CD4-positive, alpha-beta T cell treated with Interleukin-4 for 4 hours (primary cell): Measurements from ENCODE around the gene RGL2.
"Not testable (repeated sequence)": the region's sequence is repeated elsewhere in the genome, so short reads cannot be mapped to it uniquely, and the experiment has no call there.

Experiments
- DNase-seq: peaks from one replicate; pipeline ENCODE4 v3.0.0-alpha.2; 2020

RGL2 gene

DNA sequence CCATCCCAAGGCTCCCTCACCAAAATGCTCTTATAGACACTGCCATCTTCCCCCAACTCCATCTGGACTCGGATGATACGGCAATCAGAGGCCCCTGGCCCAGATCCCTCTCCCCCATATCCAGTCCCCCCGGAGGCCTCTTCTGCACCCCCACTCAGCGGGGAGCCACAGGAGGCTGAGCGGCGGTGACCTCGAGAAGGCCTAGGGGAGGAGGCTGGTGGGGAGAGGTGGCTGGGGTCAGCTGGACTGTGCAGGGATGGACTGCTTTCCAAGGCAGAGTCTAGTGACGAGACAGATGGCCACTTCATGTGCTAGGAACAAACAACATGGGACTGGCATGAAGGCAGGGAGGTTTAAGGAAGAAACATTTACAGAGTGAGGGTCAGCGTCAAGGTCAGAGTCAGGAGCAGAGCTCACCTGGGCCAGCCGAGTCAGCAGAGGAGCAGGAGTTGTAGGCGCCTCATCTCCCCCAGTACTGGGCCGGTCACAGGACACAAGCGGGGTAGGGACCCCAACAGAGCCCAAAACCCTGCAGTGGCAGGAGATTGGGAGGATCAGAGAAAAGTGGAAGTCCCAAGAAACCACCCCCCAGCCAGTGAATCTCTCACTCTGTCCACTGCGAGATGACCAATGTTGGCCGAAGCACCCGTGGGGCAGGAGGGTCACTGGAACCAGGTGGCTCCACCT lies 5.6 kb downstream of the RGL2 start:
- no peak for DNase-seq

DNA sequence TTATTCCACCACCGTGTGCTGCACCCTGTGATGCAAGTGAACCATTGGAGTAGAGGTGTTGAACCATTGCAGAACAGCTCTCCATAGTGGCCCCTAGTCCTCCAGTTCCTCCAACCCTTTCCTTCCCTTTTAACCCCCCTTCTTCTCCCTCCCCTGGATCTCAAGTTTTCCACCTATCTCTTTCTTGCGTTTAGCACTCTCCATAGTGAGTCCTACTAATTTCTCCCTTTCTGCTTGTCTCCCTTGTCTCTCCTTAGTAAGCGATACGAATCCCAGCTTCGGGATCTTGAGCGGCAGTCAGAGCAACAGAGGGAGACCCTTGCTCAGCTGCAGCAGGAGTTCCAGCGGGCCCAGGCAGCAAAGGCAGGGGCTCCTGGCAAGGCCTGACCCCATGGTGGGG lies 8.3 kb downstream of the RGL2 start:
- no peak for DNase-seq

DNA sequence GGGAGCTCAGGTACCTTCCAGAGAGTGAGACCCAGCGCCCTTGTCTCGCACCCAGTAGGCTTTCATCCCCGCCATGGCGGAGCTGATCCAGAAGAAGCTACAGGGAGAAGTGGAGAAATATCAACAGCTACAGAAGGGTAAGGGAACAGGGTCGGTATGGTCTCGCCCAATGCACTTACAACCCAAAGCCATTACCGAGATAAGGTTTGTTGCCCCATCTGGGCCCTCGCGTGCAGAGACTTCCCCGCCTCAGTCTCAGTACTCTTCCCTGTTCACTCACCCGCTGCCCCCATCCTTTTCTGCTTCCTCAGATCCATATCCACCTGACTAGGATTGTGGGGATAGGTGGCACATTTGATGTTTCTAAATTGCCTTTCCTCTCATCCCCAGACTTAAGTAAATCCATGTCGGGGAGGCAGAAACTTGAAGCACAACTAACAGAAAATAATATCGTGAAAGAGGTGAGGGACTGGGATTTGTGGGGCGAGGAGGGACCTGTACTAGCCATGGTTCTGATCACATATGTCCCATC lies 8.9 kb downstream of the RGL2 start:
- DNase-seq = no peak

DNA sequence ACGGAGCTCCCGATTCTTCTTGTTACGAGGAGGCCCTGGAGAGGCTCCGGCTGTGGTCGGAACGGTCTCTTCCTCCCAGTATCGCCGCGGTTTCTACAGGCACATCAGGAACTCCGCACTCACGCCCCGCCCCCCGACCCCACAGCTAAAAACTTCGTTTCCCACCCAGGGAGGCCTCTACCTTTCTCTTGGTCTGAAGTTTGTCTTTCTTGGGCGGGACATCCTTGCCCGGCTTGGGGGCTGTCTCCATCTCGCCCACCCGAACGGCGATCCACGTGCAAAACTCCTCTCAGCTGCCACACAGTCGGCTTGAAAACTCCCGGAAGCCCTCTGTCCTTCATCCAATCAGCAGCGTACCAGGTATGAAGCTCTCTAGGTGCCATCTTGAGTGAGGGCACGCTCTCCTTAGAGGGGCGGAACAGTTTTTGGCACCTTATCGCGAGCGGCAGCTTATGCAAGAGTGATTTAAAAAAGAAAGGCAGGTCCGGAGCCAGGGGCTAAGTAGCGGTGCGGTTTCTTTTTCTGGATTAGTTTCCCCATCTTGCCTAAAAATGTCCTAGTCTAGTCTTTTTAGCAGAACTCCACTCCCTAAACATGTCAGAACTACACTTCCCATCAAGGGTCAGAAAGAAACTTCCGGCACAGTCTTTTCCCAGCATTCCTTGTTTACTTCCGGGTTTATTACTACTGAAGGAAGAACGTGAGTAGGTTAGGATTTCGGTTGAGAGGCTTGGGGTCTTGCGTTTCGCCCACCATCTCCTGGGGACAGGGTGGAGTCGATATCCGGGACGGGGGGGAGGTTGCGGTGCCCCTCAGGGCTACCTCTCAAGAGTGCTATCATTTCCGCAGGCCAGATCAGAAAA lies 9.6 kb downstream of the RGL2 start, which contains the start of the genes PFDN6 and WDR46:
Gene PFDN6, plus strand, starts transcription at position 681 of the 863 bp plus-strand sequence. CDS start 256 bp downstream, outside the sequence.
Gene WDR46, minus strand, starts transcription at position 319 of the 863 bp plus-strand sequence. Its CDS starts 69 bp downstream, at position 250.
- peak; percentile 87 for DNase-seq

DNA sequence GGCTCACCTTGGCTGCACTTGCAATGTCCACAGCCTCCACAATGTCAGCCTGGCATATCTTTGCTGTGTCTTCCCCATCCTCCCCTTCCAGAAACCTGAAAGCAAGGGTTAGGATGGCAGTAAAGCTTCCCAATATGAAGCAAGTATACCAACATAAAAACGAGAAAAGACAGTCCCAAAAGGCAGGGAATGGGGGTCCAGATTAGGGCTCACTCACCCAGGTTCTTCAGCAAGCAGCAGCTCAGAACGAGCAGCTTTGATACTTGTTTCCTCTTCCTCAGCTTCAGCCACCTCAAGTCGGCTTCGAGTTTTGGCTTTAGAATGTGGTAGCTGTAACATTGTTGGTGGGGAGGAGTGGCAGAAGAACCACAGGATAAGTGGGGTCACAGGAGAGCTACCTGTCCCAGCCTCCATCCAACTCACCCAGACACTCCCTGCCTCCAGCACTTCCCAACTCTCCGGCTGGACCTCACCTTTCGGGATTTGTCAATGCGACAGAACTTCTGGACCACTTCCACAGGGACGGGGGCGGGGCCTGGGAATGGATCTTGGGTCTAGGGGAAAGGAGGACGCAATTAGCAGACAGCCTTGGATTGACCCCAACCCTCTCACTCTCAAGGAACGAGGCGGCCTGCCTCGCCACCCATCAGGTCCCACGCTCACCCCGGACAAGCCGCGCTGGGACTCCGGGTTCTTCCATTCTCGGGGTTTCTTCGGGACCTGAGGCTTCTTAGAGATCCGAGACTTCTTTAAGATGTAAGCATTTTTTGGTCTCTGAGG lies 10.4 kb downstream of the RGL2 start:
- DNase-seq = no peak

DNA sequence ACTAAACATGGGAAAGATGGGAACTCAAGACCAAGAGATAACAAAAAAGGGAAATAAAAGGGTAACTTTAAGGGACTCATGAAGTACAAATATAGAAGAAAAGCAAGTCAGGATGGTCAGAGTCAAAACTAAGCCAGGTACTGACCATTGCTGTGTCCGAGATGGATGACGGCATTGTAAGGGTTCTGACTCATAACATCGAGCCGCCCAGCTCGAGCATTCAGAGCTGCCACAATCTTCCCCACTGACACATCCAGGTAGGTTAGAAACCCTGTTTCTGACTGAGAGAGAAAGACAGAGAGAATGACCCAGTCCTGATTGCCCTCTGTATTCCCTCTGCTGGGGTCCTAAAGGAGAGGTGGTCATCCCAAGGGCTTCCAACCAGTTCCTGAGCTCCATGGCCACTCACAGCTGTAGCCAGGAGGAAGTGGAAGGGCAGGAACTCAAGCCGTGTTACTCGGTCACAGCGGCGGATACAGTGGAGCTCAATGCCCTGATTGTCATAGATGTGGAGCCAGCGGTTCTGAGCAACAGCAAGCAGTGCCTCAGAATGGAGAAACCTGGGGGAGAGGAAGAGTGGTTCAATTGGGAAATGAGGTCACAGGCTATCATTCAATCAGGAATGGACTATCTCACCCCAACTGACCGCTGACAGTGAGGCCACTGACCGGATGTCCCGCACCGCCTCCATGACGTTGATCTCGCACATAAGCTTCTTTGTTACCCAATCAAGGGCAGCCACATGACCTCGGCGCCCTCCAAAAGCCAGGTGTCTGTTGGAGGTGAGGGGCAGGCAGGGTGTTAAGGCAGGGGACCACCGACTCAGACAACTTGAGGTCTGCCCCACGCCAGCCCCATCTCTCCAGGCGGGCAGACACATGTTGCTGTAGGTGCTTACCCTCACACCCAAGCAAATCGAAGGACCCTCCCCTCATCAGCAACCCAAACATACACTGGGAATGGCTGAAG lies 11.5 kb downstream of the RGL2 start:
- DNase-seq = no peak

DNA sequence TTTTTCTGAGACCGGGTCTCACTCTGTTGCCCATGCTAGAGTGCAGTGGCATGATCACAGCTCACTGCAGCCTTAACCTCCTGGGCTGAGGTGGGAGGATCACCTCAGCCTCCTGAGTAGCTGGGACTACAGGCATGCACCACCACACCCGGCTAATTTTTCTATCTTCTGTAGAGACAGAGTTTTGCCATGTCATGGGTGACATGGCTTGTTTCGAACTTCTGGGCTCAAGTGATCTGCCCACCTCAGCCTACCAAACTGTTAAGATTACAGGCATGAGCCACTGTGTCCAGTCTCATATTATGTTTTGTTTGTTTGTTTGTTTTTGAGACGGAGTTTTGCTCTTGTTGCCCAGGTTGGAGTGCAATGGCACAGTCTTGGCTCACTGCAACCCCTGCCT lies 13.5 kb downstream of the RGL2 start:
- not testable (repeated sequence) for DNase-seq

DNA sequence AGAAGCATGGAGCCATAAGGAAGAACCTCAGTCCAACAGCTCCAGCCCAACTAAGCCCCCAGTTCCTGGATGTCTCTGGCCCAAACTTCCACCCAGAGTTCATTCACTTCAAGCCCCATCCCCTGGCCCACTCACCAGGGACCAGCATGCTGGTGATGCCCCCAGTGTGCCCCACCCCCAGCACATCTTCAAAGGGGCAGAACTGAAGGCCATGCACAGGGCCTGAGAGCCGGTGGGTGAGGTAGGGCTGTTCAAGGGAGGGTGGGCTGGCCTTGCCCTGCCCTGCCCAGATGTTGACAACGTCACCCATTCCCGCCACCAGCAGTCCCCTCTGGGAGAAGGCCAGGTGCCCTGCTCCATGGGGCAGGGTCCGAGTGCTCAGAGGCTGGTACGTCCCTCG lies 18.2 kb downstream of the RGL2 start:
- DNase-seq = no peak

DNA sequence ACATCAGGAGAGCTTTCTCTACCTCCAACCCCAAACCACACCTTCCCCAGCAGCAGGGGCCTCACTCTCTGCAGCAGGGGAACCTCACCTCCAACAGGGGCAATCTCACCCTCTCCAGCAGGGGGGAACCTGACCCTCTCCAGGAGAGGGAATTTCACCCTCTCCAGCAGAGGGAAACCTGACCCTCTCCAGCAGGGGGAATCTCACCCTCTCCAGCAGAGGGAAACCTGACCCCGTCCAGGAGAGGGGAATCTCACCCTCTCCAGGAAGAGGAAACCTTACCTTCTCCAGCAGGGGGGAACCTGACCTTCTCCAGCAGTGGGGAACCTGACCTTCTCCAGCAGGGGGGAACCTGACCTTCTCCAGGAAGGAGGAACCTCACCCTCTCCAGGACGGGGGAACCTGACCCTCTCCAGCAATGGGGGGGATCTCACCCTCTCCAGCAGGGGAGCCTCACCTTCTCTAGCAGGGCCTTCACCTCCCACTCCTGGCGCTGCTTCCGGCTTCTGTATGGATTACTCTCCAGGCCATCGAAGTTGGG lies 18.7 kb downstream of the RGL2 start:
- no peak for DNase-seq

DNA sequence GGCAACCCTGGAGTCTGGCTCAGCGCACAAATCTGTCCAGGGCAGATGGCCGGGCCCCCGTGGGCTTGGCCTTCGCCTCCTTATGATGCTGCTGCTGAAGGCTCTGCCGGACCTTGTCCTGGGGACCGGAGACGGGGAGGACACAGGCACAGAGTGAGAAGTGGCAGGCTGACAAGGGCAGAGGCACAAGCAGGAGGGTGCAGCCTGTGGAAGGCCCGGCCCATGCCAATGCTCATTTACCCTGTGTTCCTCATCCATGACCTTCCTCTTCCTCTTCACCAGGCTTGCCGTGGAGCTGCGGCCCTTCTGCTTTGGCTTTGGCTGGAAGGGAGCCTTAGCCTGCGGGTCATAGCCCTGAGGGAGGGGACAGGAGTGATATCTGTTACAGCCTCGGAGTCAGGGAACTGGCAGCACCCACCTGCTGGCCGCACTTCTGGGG lies 19.5 kb downstream of the RGL2 start:
- no peak for DNase-seq

DNA sequence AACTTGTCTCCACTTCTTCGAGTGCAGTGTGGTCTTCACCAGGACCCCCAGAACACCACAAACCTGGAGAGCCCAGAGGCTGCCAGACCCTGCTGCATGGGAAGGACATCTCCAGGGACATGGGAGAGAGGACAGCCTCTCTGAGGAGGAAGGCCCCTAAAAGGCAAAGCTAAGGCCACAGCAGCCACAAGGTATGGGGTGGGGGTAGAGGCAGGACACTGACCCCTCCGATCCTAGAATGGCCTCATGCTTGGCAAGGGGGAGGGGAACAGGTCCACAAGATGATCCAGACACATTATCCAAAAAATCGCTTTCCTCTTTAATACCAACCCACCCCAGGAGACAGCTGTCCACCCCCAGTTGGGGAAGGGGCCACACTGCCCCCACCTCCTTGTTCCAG lies 19.9 kb downstream of the RGL2 start:
- DNase-seq = no peak

DNA sequence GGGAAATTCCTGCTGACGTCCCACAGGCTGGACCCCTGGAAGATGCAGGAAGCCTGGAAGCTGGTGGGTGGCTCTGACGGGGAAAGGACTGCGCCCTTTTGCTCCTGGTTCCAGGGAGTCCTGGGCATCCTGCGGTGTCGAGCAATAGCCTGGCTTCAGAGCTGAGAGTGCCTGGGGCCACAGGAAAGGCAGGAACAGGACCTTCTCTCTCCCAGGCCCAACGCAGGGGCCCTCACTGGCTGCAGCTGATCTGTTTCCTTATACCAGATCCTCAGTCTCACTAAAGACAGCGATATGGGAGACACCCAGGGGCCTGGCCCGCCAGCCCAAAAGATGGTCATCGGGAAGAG lies 20.4 kb downstream of the RGL2 start:
- no peak for DNase-seq

DNA sequence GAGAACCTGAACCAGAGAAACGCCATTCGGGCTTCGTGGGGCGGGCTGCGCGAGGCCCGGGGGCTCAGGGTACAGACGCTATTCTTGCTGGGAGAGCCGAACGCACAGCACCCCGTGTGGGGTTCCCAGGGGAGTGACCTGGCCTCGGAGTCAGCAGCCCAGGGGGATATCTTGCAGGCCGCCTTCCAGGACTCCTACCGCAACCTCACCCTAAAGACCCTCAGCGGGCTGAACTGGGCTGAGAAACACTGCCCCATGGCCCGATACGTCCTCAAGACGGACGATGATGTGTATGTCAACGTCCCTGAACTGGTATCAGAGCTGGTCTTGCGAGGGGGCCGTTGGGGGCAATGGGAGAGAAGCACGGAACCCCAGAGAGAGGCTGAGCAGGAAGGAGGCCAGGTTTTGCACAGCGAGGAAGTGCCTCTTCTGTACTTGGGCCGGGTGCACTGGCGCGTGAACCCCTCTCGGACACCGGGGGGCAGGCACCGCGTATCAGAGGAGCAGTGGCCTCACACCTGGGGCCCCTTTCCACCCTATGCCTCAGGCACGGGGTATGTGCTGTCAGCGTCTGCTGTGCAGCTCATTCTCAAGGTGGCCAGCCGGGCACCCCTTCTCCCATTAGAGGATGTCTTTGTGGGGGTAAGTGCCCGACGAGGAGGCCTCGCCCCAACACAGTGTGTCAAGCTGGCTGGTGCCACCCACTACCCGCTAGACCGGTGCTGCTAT lies 20.9 kb downstream of the RGL2 start:
- peak; percentile 30 for DNase-seq

DNA sequence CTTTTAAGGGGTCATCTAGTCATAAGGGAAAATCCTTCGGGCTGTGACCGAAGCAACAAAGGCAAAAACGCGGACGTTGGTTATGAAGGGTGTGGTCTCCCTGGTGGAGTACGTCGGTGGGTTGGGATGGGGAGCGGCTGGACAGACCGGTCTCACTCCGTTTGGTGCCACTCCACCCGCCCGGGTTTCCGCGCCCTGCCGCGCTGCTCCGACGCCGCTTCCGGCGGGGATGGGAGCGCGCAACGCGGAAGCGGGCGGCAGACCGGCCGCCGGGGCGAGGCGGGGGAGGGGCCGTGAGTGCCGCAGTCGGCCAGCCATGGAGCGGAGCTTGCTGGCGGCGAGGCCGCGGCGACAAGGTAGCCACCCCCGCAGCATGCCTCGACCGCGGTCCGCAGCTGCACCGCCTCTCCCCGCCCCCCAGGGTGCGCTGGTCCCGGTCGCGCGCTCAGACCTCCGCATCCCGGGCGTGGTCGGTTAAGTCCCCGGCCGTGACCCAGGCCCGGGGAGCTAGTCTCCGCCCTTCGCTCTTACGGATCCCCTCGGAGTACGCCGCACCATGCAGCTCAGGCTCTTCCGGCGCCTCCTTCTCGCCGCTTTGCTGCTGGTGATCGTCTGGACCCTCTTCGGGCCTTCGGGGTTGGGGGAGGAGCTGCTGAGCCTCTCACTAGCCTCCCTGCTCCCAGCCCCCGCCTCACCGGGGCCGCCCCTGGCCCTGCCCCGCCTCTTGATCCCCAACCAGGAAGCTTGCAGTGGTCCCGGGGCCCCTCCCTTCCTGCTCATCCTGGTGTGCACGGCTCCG lies 21.7 kb downstream of the RGL2 start, which contains the start of gene B3GALT4:
Gene B3GALT4, plus strand, starts transcription at position 260 of the 799 bp plus-strand sequence. Its CDS starts 297 bp downstream, at position 557.
- peak; percentile 75 for DNase-seq

DNA sequence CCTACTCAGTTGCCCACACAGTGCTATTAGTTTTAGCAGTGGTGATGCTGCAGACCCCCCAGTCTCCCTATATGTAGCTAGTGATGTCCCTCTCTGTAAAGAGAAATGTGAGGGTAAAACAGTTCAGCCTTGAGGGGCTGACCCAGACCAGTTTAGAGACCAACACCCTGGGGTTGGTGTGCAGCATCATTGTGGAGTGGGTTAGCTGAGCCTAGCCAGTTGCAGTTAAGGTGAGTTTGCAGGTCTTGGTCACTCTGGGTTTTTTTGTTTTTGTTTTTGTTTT lies 22.2 kb downstream of the RGL2 start:
- DNase-seq = no peak

DNA sequence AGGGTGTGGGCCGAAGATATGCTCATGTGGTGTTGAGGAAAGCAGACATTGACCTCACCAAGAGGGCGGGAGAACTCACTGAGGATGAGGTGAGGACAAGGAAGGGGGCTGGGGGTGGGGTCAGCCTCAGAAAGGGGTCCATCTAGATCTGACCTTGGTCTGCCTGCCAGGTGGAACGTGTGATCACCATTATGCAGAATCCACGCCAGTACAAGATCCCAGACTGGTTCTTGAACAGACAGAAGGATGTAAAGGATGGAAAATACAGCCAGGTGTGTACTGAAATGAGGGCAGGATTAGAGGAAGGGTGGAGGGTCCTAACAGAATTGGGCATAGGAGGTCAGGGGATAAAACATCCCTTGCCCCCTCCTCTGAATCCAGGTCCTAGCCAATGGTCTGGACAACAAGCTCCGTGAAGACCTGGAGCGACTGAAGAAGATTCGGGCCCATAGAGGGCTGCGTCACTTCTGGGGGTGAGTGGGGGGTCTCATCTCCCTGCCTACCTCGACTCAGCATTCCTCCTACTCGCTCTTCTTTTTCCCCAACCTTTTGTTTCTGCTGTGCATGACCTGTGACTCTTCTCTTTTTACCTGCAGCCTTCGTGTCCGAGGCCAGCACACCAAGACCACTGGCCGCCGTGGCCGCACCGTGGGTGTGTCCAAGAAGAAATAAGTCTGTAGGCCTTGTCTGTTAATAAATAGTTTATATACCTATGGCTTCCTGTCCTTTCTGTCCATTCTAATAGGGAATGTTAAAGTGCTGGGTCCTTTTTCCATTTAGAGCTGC lies 22.8 kb downstream of the RGL2 start:
- DNase-seq = not testable (repeated sequence)

DNA sequence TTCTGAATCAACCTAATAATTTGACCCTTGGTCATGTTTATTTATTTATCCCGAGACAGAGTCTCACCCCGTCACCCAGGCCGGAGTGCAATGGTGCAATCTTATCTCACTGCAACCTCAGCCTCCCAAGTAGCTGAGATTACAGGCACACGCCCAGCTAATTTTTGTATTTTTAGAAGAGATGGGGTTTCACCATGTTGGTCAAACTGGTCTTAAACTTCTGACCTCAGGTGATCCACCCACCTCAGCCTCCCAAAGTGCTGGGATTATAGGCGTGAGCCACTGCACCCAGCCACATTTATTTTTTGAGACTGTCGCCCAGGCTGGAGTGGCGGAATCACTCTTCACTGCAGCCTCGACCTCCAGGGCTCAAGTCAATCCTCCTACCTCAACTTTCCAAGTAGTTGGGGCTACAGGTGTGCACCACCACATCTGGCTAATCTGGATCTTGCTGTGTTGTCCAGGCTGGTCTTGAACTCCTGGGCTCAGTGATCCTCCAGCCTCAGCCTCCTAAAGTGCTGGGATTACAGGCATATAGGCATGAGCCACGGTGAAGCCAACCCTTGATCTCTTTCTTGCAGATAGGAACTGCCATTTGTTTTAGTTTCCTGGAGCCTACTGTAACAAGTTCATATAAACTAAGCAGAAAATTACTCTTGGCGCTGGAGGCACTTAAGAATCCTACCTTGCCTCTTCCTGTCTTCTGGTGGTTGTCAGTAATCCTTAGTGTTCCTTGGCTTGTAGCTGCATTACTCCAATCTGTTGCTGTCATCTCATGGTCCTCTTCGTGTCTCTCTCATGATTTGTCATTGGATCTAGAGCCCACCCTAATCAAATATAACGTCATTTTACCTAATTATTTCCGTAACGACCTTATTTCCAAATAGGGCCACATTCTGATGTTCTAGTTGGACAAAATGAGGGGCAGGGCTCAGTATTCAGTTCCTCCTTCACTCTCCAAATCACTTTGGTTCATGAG lies 24.5 kb downstream of the RGL2 start:
- no peak for DNase-seq
